ENCODE data around the gene AUTS2. TPM values are rescaled to one million over a fixed set of nuclear protein-coding genes. Genes with fewer than 3 reads are reported as not detected.

The AUTS2 gene
- total and polyA plus RNA-seq, 2 of the 8 experiments (the other 6 are each of a cell fraction or from before 2014, with no cell fraction given) = 25.9 to 101 TPM

DNA sequence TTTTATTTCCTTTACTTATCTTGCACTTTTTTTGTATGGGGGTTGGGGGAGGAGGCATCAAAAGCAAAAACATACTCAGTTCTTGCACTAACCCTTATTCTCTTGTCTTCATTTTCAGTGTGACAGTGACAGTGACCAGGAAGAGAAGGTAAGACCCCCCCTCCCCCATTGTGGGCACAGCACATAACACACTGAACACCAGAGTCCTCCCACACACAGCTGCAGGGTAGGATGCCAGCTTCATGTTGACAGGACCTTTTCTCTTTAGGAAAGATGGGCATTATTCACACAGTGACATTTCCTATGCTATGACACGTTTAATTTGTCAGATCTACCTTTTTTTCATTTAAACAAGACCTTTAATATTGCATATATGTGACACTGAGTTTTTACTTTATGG is 837.4 kb downstream of the AUTS2 start:
- Histone ChIP-seq H3K4me3 (ENCODE audit: extremely low read depth in 1 of 4, insufficient read depth in 2 of 4, low read depth in 3 of 4, low read length in 4 of 4) (no peak overlapping the region), H3K79me2 (ENCODE audit: control insufficient read depth in 1 of 2, insufficient read depth in 2 of 2, low read length in 2 of 2) (no peaks in the 10 kb centered on the region), H2BK5ac (ENCODE audit: low read depth, low read length) (no peak overlapping the region), H4K5ac (ENCODE audit: insufficient read length, low read depth, low read length) (no peak overlapping the region), H4K8ac (ENCODE audit: extremely low read depth, insufficient read depth, low read length) (no peak overlapping the region), H3K36me3 (ENCODE audit: control insufficient read depth in 2 of 4, insufficient read depth in 4 of 4, low read length in 3 of 4) (no peaks in the 10 kb centered on the region), H3K9me3 (ENCODE audit: insufficient read depth in 2 of 2, low read depth in 1 of 2, low read length in 1 of 2) (no peaks in the 10 kb centered on the region), H2AK5ac (ENCODE audit: low read depth, low read length) (no peak overlapping the region), H3K27ac (ENCODE audit: low read depth, low read length) (no peak overlapping the region), H3K4me1 (replicated peaks in 1 of 4; ENCODE audit: control insufficient read depth in 3 of 4, insufficient read depth in 4 of 4, low read length in 3 of 4) (no peaks in the 10 kb centered on the region), H3K18ac (ENCODE audit: extremely low read depth, low read length) (no peak overlapping the region), H2AFZ (ENCODE audit: low read length) (no peak overlapping the region), H3K23ac (ENCODE audit: insufficient read length) (no peak overlapping the region), H2BK15ac (ENCODE audit: low read length) (no peak overlapping the region), H4K91ac (replicated peaks; ENCODE audit: insufficient read length, low read length) (no peak overlapping the region), H3K27me3 (replicated peaks in 1 of 4; ENCODE audit: control insufficient read depth in 3 of 4, extremely low read depth in 1 of 4, insufficient read depth in 3 of 4, low read length in 3 of 4) (no peaks in the 10 kb centered on the region), H2BK120ac (replicated peaks; ENCODE audit: low read depth, low read length) (no peak overlapping the region), H4K20me1 (replicated peaks in 1 of 2; ENCODE audit: control insufficient read depth in 1 of 2, insufficient read depth in 2 of 2, low read length in 2 of 2) (no peaks in the 10 kb centered on the region), H3K79me1 (ENCODE audit: low read depth, low read length) (no peaks in the 10 kb centered on the region), H3K14ac (ENCODE audit: insufficient read length) (no peak overlapping the region), H2BK12ac (ENCODE audit: low read depth, low read length) (no peak overlapping the region), H2BK20ac (ENCODE audit: low read length) (no peak overlapping the region), H3K23me2 (ENCODE audit: low read depth, low read length) (no peaks in the 10 kb centered on the region), H3K56ac (replicated peaks; ENCODE audit: insufficient read length, low read depth, low read length) (no peak overlapping the region), H3K4me2 (ENCODE audit: insufficient read depth in 1 of 2, low read depth in 2 of 2, low read length in 2 of 2) (no peak overlapping the region), H3K4ac (replicated peaks; ENCODE audit: insufficient read length, low read depth, low read length) (no peak overlapping the region), H3K9ac (replicated peaks in 1 of 4; ENCODE audit: extremely low read depth in 1 of 4, low read depth in 3 of 4, low read length in 3 of 4) (no peak overlapping the region)
- CTCF ChIA-PET (ENCODE audit: partially characterized antibody) = no interaction called here
- POLR2A ChIA-PET (ENCODE audit: partially characterized antibody) = no interaction called here
- no peak for FAIRE-seq
- DNase-seq (ENCODE audit: low read depth in 1 of 2, low spot score in 2 of 2) = no peak
- WGBS, 2 experiments (ENCODE audit: extremely low coverage in 1 of 2, insufficient coverage in 1 of 2, insufficient read length in 1 of 2, insufficient replicate concordance in 2 of 2, low coverage in 1 of 2, low lambda C conversion rate in 2 of 2, missing lambda C conversion rate in 1 of 2) = 72% methylated on average over 1 of the region's 1 CpG; no CpG with 5 or more reads in 1 of the 2 experiments
- TF ChIP-seq RAD21 (IDR thresholded peaks at IDR 0.05 in 1 of 2, conservative IDR thresholded peaks at IDR 0.05 in 1 of 2; ENCODE audit: low read depth in 2 of 2, low read length in 2 of 2) (no peak), BCL11A (IDR thresholded peaks at IDR 0.05; ENCODE audit: low read depth in 2 of 2, low read length in 2 of 2) (no peak), EP300 (IDR thresholded peaks at IDR 0.05; ENCODE audit: borderline replicate concordance in 1 of 2, low read depth in 2 of 2, low read length in 2 of 2) (no peak), RXRA (IDR thresholded peaks at IDR 0.05; ENCODE audit: insufficient read depth, low read depth, low read length) (no peak), SRF (IDR thresholded peaks at IDR 0.05; ENCODE audit: low read depth, low read length) (no peak), SIN3A (conservative IDR thresholded peaks at IDR 0.05 in 1 of 2, IDR thresholded peaks at IDR 0.05 in 1 of 2; ENCODE audit: low read depth in 1 of 2, low read length in 2 of 2) (no peak), GABPA (IDR thresholded peaks at IDR 0.05; ENCODE audit: borderline replicate concordance, insufficient read depth, low read length) (no peak), CEBPB (IDR thresholded peaks at IDR 0.05; ENCODE audit: low read depth, low read length) (no peak), BRCA1 (IDR thresholded peaks at IDR 0.05; ENCODE audit: low read depth, low read length) (no peak), NRF1 (IDR thresholded peaks at IDR 0.05; ENCODE audit: low read depth, low read length) (no peak), POLR2AphosphoS5 (IDR thresholded peaks at IDR 0.05; ENCODE audit: low read depth, low read length) (no peak), CHD1 (IDR thresholded peaks at IDR 0.05; ENCODE audit: low read depth, low read length) (no peak)
